Adipose tissue (tissue), 3 donors: ENCODE measurements around the gene ZNF273. TPM values are rescaled to one million over a fixed set of nuclear protein-coding genes. Genes with fewer than 3 reads are reported as not detected.

ENCODE experiments used
- polyA plus RNA-seq, 3 donors: library from polyadenylated mRNA; stranded (reverse); fragments of 200-250 nt; gene quantifications; one replicate each; pipeline ENCODE4 v1.2.3, GENCODE V29; 2013
- donor health status: healthy with polysubstance abuse.
- donor health status: Bipolar disorder and iron deficiency.
- donor health status: healthy.

Gene ZNF273
- polyA plus RNA-seq, 3 donors = 1.1 to 3.9 (median 2.7) TPM

Other genes starting within 250 kb of the ZNF273 start
- gene ZNF107, start 237.1 kb upstream of the ZNF273 start, polyA plus RNA-seq = 1 to 10 TPM; 1.0 to 1.3 (median 1.1) TPM
- gene ZNF138, start 108.8 kb upstream of the ZNF273 start, polyA plus RNA-seq = 1 to 10 TPM; 2.2 to 2.7 (median 2.7) TPM
- gene ZNF117, start 87.8 kb downstream of the ZNF273 start, polyA plus RNA-seq = 10 to 100 TPM in 1 of 3 donors, 1 to 10 TPM in 2; 5.2 to 26.5 (median 5.2) TPM
- 10 to 100 TPM in 1 of 3 donors, 1 to 10 TPM in 2; 5.4 to 44.7 (median 8.5) TPM for gene ERV3-1, start 103.4 kb downstream of the ZNF273 start, polyA plus RNA-seq